ENCODE data around the gene ATE1. TPM values are rescaled to one million over a fixed set of nuclear protein-coding genes. Genes with fewer than 3 reads are reported as not detected.

Gene ATE1
- total RNA-seq, 3 donors from 2014 or later (not counting 1 experiment from before 2014, with no cell fraction given), result 30.4 to 40.6 (median 30.5) TPM

DNA sequence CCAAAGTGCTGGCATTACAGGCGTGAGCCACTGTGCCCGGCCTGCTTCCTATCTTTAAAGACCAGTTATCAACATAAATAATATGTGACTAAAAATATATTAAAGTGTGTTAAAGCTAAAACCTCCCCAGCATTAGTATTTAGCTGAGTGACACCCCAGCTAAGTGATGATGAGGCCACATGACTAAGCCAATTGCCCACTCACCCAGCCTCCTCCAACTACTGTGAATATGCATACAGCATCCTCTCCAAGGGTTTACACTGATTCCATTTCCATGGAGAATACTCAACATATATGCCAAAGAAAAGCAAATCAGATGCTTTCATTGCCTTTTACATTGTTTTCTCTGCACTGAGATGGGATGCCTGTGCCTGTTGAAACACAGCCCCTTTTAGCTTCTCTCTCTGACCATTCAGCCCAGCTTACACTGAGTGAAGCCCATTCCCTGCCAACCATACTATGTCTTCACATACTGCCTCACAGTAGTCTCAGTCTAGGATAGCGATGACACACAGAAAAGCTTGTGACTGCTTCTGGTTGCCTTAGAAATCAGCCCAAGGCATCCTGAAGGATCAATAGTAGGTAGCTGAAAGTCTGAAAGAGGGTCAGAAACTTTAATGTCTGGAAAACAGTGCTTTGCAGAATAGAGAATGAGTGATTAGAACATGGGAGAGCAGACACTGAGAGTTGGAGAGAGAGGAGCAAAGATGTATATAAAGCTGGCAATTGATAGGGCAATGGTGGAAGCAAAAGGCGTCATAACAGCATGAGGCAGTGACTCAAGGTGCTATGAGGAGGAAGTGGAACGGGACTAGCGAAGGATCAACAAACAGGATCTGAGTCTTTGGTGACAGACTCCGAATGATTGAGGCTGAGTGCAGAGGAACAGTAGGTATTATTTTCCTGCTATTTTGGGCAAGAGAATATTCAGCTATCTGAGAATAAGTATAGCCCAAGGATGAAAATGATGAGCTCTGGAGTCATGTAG, 19.8 kb upstream of the ATE1 start:
- Mint-ChIP-seq H3K36me3 (no peaks in the 10 kb centered on the region), H3K27me3 (ENCODE audit: low read depth in 2 of 2) (no peaks in the 10 kb centered on the region), H3K4me1 (no peaks in the 10 kb centered on the region), H3K27ac (no peak overlapping the region), H3K4me3 (no peak overlapping the region), H3K9me3 (no peaks in the 10 kb centered on the region)
- WGBS (ENCODE audit: insufficient coverage), result 94% methylated on average over 5 of the region's 7 CpGs
- ATAC-seq, result no peak
- intact Hi-C loops (cut with micrococcal nuclease), result no loop called here
- Histone ChIP-seq H3K27me3 (ENCODE audit: control insufficient read depth, insufficient read depth, low read length) (no peaks in the 10 kb centered on the region), H3K36me3 (ENCODE audit: control insufficient read depth, insufficient read depth, low read length) (no peaks in the 10 kb centered on the region), H3K9me3 (ENCODE audit: control insufficient read depth, insufficient read depth, low read length) (no peaks in the 10 kb centered on the region), H3K27ac (ENCODE audit: low read length) (no peak overlapping the region), H3K4me3 (ENCODE audit: low read length) (no peak overlapping the region), H3K4me1 (ENCODE audit: control insufficient read depth, insufficient read depth, low read length) (no peaks in the 10 kb centered on the region)
- no peak for DNase-seq
- TF ChIP-seq, protein P1, sequence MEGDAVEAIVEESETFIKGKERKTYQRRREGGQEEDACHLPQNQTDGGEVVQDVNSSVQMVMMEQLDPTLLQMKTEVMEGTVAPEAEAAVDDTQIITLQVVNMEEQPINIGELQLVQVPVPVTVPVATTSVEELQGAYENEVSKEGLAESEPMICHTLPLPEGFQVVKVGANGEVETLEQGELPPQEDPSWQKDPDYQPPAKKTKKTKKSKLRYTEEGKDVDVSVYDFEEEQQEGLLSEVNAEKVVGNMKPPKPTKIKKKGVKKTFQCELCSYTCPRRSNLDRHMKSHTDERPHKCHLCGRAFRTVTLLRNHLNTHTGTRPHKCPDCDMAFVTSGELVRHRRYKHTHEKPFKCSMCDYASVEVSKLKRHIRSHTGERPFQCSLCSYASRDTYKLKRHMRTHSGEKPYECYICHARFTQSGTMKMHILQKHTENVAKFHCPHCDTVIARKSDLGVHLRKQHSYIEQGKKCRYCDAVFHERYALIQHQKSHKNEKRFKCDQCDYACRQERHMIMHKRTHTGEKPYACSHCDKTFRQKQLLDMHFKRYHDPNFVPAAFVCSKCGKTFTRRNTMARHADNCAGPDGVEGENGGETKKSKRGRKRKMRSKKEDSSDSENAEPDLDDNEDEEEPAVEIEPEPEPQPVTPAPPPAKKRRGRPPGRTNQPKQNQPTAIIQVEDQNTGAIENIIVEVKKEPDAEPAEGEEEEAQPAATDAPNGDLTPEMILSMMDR (IDR thresholded peaks at IDR 0.05), result no peak

DNA sequence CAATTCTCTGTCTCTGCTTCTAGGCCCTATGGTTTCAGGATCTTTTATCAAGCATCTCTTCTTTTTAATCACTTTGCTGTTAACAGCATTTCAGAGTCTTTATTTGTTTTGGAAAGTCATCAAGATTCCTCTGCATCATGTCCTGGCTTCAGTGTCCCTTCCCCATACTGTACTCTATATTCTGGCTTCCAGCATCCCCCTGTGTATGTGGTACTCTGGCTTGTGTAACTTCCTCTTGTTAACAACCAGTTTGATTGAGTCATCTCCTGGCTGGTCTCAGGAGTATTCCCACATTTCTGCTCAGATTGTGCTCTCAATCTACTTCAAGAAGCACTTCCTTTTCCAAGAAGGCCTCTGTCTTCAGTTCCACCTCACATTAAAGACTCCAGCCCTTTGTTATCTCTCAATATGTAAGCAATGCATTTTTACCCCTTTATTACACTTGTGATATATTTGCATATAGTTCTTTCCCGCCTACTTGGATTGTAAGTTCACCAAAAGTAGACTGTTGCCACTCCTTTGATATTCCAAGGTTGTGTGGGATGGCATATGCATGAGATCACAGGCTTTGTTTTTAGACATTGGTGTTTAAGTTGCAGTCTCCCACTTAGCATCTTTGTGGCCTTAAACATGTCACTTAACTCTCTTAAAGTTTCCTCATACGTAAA, 15.1 kb upstream of the ATE1 start:
- Histone ChIP-seq H3K4me3 (ENCODE audit: low read length) (no peak overlapping the region), H3K4me1 (ENCODE audit: control insufficient read depth, insufficient read depth, low read length) (no peaks in the 10 kb centered on the region), H3K27ac (ENCODE audit: low read length) (no peak overlapping the region), H3K27me3 (ENCODE audit: control insufficient read depth, insufficient read depth, low read length) (no peaks in the 10 kb centered on the region), H3K36me3 (ENCODE audit: control insufficient read depth, insufficient read depth, low read length) (no peaks in the 10 kb centered on the region), H3K9me3 (ENCODE audit: control insufficient read depth, insufficient read depth, low read length) (no peaks in the 10 kb centered on the region)
- no peaks in the 10 kb centered on the region for H3K9me3 Mint-ChIP-seq
- intact Hi-C loops (cut with micrococcal nuclease), result no loop called here
- H3K27me3 Mint-ChIP-seq (ENCODE audit: low read depth in 2 of 2), result peaks cover 2 to 11% of the 10 kb centered on the region in 2 donors
- DNase-seq (no peak), ATAC-seq (no peak)
- H3K27ac Mint-ChIP-seq, result no peak overlapping the region
- TF ChIP-seq, protein P1 (IDR thresholded peaks at IDR 0.05), result no peak
- H3K4me1 Mint-ChIP-seq, result no peaks in the 10 kb centered on the region
- no peaks in the 10 kb centered on the region for H3K36me3 Mint-ChIP-seq
- no peak overlapping the region for H3K4me3 Mint-ChIP-seq
- WGBS (ENCODE audit: insufficient coverage), result no CpG with 5 or more reads among the region's 2 CpGs

DNA sequence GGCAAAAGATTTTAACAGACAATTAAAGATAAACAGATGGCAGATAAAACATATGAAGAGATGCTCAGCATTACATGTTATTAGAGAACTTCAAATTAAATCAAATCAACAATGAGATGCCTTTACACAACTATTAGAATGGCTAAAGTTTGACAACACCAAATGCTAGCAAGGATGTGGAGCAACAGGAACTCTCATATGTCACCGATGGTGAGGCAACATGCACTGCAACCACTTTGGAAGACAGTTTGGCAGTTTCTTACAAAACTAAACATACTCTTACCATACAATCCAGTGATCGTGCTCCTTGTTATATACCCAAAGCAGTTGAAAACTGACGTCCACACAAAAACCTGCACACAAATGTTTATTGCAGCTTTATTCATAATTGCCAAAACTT, 13.7 kb upstream of the ATE1 start:
- intact Hi-C loops (cut with micrococcal nuclease), result no loop called here
- 88% methylated on average over 3 of the region's 3 CpGs for WGBS (ENCODE audit: insufficient coverage)
- H3K4me3 Mint-ChIP-seq, result no peak overlapping the region
- ATAC-seq (no peak), DNase-seq (no peak)
- peaks cover 2 to 24% of the 10 kb centered on the region in 2 donors for H3K27me3 Mint-ChIP-seq (ENCODE audit: low read depth in 2 of 2)
- Histone ChIP-seq H3K36me3 (ENCODE audit: control insufficient read depth, insufficient read depth, low read length) (no peaks in the 10 kb centered on the region), H3K27ac (ENCODE audit: low read length) (no peak overlapping the region), H3K4me3 (ENCODE audit: low read length) (no peak overlapping the region), H3K4me1 (ENCODE audit: control insufficient read depth, insufficient read depth, low read length) (no peaks in the 10 kb centered on the region), H3K27me3 (ENCODE audit: control insufficient read depth, insufficient read depth, low read length) (no peaks in the 10 kb centered on the region), H3K9me3 (ENCODE audit: control insufficient read depth, insufficient read depth, low read length) (no peaks in the 10 kb centered on the region)
- H3K4me1 Mint-ChIP-seq, result no peaks in the 10 kb centered on the region
- TF ChIP-seq, protein P1 (IDR thresholded peaks at IDR 0.05), result no peak
- no peaks in the 10 kb centered on the region for H3K9me3 Mint-ChIP-seq
- no peak overlapping the region for H3K27ac Mint-ChIP-seq
- no peaks in the 10 kb centered on the region for H3K36me3 Mint-ChIP-seq
